ENCODE data around the gene CKS2.
A peak's percentile ranks its signal among the peaks of the same experiment; 100 is the strongest.
"Not testable (repeated sequence)": the region's sequence is repeated elsewhere in the genome, so short reads cannot be mapped to it uniquely, and the experiment has no call there.

CKS2 gene

DNA sequence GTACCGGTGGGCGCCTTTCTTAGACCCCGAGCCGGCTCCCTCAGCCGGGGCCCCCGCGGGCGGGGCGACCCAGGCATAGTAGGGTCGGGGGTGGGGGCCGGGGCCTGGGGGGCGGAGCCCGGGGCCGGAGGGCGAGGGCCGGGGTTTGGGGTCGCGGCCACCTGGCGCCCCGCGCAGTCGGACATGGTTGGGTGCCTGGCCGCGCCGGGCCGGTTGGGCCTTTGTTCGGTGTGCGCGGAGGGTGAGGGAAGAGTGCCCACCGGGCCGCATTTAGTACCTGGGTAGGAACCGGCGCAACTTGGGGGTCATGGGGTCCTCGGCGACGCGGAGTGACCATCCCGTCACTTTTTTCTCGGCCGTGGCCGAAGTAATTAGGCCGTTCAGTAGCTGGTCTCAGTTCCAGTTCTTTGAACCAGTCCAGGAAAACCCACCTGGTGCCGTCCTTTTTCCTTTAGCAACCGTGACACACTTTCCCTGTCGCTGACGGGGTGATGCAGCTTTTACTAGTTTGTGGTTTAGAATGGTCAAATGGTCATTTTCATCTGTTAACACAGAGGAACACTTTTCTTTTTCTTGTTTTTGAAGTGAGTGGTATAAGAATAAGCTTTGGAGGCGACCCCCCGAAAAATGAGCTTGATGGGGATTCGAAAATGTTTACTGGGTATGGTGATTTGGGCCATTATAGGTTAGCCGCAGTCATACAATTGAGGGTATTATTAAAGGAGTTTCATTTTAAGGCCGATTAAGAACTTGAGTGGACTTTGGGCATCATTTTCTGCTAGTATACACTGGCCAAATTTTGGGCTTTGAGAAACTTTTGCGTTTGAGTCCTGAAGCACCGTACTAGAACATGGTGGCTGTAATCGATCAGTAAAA, 589 bp downstream of the CKS2 start:
- no peak for DNase-seq

DNA sequence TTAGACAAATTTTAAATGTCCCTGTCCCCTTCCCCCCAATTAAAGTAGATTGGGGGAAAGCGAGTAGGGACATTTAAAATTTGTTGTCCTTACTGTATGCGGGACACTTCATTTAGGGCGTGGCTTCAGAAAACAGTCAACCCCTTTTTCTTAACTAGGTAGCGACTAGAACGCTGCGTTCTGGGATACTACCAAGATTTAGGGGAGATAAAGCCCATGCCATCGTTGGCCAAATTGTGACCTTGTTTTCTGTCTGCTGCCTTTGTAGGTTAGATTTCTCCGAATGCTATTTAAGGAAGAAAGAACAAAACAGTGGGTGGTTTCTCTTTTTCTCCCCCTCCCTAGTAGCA, 1.2 kb downstream of the CKS2 start:
- DNase-seq: no peak

DNA sequence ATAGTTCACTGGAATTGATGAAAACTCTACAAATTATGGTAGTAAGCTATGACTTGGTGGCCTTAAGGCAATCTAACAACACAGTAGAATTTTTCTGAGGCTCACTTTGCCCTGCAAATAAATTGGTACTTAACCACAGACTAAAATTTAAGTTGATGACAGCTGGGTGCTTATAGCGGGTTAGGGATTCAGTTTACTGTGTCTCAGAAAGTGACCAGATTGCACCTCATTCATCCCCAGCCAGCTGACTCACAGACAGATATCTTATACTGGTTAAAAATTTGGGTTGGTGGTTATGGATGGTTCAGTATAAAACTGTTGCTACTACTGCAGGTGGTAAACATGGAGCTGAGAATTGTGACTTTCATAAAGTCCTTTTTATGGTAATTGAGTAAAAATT, 2.8 kb downstream of the CKS2 start:
- no peak for DNase-seq

DNA sequence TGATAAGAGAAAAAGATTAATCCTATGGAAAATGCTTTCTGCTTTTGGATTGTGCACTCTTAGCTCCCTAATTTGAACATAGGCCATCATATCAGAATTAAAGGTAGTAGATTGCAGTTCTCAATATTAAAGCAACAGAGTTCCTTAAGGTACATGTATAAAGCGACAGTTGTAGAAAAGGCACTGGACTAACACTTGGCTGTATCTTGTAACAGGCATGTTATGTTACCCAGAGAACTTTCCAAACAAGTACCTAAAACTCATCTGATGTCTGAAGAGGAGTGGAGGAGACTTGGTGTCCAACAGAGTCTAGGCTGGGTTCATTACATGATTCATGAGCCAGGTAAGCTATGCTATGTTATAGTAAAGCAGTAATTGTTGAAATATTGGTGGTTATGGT, 4.0 kb downstream of the CKS2 start:
- no peak for DNase-seq

DNA sequence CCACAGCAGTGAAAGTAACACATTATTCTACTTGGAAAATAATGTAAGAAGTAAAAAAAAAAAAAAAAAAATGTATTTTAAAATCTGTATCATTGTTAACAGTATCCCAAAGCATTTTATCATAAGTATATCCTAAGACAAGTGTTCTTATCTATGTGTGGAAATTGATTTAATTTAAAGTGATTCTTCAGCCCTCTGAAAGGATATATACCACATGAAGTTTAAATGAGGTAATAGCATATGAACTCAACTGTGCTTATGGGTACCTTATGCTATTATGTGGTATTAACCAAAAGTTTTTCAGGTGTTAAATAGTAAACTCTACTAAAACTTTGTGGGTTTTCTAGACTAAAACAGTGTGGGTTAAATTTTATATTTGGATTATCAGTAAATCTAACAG, 4.5 kb downstream of the CKS2 start:
- DNase-seq: no peak

DNA sequence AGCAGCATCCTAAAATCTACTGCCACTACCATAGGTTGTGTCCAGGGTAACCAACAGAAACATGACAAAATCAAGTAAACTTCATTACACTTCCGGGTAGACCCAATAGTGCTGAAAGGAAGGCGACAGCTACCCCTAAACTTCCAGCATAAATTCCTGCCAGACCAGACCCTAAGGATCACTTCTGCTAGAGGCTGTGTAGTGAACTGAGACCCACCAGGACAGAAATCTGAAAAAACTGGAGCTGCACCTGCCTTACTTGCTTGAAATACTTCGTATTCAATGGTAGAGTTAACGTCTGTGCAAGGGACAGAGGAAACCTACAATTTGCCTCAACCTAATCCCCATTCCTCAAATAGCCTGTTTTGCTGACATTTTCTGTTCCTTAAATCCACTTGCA, 6.3 kb downstream of the CKS2 start:
- DNase-seq: no peak

DNA sequence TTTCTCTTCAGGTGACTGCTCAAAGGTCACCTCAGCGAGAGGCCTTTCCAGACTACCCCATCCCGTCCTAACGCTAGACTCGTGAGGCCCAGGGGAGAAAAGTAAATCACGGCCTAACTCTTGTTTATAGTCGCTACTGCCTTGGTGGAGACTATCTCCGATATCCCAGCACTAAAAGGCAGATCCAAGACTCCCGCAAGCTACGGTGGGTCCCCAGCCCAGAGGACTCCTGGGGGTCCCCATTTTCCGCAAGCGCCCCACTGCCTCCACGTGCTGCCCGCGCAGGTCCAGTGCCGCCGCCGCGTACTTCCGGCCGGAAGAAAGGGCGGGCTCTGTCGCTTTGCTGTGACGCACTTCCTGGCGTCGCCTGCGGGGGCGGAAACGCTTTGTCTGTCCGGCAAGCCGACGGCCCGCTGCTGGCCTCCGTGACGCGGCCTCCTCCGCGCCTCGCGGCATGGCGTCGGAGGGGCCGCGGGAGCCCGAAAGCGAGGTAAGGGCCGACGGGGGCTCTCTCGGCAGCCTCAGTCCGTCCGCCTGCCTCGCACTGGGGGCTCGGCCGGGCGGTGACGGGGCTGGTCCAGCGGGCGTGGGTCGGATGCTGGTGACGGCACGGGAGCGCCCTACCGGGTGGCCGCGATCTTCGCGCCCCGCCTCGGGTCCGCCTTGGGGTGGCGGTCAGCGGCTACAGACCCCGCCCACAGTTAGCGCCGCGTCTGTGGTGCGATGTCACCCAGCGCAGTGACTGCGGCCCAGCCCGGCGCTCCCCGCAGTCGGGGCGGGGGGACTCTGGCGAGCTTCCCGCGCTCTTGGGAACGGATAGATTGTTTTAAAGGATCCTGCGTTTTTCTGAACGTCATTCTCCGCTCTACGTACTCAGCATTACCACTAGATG, 7.4 kb downstream of the CKS2 start, which contains the start of gene SECISBP2:
TSS of gene SECISBP2 (plus strand) at position 378 of the 892 bp plus-strand sequence. CDS start at position 455, 77 bp downstream.
- peak; percentile 94 for DNase-seq

DNA sequence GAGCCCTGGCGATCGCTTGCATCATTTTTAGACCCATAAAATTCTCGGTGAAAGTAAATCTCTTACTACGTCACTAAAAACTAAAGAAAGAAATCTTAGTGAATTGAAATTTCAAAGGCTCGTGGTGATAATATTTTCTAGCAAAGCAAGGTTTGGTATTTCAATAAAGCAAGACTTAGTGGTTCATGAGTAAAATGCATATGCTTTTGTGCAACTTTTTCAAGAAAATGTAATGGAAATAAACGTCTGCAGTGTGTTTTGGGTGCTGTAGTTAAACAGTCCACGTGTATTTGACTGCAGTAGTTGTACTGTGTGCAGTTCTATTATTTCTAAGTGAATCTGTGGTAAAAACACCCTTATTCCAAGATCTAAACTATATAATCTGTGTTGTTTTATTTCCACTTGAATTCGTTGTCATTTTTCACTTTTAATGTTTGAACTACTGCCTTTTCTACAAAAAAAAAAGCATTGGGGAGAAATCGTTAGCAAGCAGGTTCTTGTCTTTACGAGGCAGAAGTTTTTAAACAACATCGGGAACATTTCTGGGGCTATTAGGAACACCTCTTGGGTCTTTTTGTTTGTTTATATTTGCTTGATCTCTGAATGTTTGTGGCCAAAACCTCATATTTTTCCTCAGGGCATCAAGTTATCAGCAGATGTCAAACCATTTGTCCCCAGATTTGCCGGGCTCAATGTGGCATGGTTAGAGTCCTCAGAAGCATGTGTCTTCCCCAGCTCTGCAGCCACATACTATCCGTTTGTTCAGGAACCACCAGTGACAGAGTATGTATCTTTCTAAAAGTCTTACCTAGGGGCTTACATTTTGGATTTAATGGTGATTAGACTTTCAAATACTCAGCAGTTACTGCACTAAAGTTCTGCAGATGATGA, 8.3 kb downstream of the CKS2 start:
- DNase-seq: no peak

DNA sequence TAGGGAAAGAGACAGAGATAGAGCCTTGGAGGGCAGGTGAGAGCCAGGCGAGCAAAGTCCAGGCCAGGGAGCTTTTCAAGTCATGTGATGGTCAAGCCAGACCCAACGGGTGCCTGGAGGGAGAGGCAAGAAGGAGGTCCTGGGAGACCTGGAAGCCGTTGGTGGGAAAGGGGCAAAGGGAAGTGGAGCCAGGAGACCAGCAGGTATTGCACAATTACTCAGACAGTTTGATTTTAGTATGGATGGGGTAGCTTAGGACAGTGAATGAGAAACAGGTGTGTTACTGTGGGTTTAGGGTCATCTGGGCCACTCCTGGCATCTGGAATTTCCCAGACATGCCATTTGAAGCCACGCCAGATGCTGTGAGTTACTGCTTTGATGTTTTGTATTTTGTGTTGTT, 12.4 kb downstream of the CKS2 start:
- DNase-seq: no peak

DNA sequence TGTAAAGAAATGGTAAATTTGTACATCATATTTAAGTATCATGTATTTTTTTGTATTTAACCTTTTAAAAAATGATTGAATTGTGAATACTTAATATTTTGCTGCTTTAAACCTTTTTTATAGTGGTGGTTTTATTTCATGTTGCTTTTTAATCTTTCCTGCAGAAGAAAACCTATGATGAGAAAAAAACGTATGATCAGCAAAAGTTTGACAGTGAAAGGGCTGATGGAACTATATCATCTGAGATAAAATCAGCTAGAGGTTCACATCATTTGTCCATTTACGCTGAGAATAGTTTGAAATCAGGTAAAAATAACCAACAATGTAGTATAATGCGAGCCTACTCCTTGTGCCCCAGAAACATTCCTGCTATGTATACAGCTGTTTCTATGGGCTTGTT, 14.7 kb downstream of the CKS2 start:
- no peak for DNase-seq

DNA sequence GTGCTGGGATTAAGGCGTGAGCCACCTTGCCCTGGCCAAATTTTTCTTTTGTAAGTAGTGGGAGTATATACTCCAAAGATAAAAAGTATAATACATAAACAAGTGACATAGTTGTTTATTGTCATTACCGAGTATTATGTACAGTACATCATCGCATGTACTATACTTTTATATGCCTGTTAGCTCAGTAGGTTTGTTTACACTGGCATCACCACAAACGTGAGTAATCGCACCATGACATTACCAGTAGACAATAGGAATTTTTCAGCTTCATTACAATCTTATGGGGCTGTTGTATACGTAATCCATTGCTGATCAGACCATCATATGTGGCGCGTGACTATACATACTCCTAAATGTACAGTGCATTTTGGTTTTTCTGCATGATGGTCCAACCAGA, 17.1 kb downstream of the CKS2 start:
- DNase-seq: no peak

DNA sequence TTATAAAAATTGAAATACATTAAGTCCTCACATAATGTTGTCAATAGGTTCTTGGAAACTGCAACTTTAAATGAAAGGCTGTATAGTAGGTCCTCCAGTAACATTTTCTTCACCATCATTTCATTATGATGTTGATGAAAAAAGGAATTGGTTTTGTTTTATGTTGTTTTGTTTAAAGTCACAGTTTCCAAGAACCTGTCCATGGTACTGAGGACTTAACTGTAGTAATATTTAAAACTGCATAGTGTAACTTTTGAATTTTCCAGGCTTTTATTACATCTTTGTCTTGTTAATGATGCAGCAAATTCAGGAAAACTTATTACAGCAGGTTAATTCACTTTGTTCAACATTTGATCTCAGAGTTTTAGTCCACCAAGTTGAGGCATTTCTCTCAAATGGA, 18.9 kb downstream of the CKS2 start:
- DNase-seq: no peak

DNA sequence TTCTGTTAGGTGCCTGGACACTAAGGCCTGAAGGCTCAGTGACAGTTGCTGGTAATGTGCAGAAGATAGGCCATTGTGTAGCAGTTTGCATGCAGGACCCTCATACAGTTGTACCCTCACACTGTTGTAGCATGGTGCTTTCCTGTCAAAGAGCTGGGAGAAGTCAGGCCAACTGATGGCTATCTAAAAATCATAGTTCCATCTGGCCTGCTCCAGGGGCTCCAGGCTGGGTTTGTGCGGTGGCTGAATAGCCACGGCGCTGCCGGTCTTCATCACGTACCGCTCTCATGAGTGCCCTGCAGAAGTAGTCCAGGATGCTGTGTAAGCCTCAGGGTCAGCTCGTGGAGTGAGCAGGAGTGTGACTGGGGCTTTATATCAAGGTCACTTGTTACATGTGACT, 19.5 kb downstream of the CKS2 start:
- DNase-seq: no peak

DNA sequence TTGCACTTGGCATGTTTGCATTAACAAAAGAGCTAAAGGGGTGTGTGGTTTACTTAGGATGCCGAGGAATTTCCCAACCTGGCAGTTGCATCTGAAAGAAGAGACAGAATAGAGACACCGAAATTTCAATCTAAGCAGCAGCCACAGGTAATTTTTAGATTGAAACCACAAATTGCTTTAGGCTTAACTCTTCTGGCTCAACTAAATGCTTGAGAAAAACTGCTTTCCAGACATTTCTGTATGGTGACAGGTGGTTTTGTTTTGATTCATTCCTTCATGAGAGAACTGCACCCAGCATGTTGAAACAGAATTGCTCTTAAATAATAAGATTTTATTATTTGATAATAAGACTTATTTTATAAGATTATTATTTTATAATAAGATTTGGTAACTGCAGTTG, 28.8 kb downstream of the CKS2 start:
- DNase-seq: no peak

DNA sequence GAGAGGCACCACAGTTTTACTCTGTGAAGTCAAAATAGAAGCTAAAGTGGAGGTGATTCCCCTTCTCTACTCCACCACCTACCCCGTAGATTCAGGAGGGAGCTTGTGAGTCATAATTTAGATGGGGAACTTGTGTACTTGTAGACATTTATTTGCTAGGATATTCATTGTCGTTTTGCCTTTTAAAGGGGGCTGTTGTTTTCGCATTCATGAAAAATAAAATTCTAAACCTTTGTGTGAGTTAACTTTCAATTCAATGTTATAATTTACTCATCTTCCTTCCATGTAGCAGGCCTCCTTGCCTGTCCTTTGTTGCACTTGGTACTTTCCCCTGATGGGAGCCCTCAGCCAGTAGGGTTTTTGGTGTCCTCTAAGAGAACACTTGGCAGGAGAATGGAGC, 29.3 kb downstream of the CKS2 start:
- no peak for DNase-seq

DNA sequence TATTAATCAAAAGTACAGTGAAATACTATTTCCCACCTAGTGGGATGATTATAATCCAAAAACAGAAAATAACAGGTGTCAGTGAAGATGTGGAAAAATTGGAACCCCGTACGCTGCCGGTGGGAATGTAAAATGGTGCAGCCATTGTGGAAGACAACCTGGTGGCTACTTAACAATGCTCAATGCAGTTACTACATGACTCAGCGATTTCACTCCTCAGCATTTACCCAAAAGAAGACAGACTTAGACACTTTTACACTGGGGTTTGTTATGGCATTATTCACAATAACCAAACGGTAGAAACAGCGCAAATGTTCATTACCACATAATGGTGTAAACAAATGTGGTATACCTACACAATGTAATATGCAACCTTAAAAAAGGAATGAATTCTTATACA, 31.2 kb downstream of the CKS2 start:
- DNase-seq: no peak

DNA sequence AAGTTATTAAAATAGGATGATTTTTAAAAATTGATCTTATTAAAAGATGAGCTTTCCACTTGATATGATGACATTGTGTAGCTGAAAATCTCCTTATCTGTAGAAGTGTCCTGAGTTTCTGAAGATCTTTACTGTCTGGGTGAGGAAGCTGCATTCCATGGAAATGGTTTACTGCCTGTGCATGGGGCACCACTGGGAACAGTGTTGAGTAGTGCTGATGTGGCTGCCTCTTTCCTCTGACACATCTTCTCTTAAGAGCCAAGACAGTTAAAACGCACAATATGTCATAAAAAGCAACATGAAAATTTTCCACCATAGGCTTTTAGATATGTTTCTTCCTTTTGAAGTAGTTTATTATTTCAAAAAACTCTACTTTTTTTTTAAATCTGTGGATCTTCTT, 32.0 kb downstream of the CKS2 start:
- no peak for DNase-seq

DNA sequence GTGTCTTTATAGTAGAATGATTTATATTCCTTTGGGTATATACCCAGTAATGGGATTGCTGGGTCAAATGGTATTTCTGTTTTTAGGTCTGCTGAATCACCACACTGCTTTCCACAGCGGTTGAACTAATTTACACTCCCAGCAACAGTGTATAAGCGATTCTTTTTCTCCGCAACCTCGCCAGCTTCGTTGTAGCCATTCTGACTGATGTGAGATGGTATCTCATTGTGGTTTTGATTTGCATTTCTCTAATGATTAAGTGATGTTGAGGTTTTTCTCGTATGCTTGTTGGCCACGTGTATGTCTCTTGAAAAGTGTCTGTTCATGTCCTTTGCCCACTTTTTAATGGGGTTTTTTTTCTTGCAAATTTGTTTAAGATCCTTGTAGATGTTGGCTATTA, 32.8 kb downstream of the CKS2 start:
- DNase-seq: not testable (repeated sequence)

DNA sequence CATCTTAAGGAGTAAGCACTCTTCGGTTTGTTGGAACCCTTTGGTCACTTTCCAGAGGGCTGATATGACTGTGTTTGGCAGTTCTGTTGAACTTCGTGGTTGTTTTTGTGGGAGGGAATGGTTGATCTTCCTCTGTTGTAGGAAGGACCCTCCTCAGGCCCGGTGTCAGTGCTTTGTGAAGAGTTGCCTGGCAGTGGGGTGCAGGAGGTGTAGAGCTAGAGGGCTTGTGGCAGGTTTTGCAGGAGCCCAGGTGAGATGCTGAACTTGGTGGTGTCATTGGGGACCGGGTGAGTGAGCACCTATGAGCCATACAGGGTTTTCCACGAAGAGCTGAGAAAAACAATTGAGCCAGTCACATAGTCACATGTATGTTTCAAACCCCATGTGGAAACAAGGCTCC, 34.5 kb downstream of the CKS2 start:
- DNase-seq: no peak

DNA sequence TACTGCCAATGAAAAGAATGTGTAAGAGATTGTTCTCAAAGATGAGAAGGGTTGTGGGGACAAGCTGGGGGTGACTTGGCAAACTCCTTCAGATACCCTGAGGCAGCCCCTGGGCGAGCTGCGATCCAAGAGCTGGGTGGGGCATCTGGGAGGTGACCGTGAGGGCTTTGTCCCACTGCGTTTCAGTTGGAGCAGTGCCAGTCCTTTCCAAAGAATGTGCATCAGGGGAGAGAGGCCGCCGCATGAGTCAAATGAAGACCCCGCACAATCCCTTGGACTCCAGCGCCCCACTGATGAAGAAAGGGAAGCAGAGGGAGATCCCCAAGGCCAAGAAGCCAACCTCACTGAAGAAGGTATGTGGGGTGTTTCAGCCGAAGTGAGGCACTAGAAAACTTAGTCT, 35.7 kb downstream of the CKS2 start:
- no peak for DNase-seq

DNA sequence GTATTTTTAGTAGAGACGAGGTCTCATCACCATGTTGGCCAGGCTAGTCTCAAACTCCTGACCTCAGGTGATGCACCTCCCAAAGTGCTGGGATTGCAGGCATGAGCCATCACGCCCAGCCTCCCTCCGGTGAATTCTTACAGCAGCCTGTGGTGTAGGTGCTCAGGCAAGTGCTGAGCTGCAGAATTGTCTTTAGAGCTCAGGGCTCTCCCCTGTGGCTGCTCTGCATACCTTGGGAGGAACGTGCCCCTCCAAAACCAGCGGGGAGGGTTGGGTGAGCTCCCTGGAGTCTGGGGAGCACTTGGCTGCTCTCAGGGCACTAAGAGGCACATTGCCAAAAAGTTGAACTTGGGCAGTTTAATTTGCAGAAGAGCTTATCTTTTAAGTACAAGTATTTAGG, 36.7 kb downstream of the CKS2 start:
- DNase-seq: no peak

DNA sequence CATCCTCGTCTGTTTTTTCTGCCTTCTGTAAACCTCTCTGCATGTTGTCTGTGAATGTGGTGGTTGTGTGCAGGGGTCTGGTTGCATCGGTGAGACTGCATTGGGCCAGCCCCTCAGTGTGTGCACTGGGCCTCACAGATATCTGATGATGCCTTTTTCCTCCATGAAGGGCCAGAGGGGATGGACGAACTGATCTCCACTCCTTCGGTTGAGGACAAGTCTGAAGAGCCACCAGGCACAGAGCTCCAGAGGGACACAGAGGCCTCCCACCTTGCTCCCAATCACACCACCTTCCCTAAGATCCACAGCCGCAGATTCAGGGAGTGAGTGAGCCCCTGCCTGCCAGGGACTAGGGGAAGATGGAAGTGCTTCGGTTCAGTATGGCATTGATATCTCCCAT, 38.6 kb downstream of the CKS2 start:
- DNase-seq: no peak

DNA sequence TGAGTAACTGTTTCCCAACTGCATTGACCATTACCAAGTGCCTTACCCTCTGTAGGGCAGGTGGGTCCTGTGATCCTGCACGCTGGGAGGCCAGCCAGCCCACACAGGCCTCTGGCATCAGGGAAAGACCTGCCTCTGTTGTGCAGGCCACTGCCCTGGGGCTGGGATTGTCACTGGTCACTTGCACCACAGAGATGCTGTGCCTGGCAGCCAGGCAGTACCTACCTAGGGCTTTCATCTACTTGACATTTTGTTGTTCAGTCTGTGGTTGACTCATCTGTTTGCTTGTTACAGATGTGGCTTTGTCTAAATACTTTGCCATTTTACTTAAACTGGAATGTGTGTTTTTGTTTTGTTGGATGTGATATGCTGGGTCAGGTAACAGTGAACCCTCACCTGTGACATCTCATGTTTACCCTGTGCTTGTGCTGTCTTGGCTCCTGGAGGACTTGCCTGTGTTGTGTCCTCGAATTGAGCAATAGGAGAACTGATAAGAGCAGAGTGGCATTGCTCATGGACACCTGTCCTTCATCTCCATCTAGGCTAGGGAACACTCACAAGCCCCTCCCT, 40.1 kb downstream of the CKS2 start:
- DNase-seq: no peak

Measured in CD4-positive, alpha-beta T cell treated with Interleukin-15 for 1 hour (primary cell).